GM04504 (cell line): ENCODE measurements around the gene ATP5IF1.

ENCODE experiments used
- DNase-seq: peaks from one replicate; pipeline ENCODE4 v3.0.0-alpha.2; 2012; ENCODE audit warnings: low read depth

Gene ATP5IF1

GRCh38 chr1:28236656-28237322, 865 bp downstream of the ATP5IF1 start:
- DNase-seq, result no peak

- DNase-seq, result no peak
Observed at GRCh38 chr1:28239004-28239403, 3.1 kb downstream of the ATP5IF1 start.

- no peak for DNase-seq
Observed at GRCh38 chr1:28240024-28240423, 4.1 kb downstream of the ATP5IF1 start.

GRCh38 chr1:28241638-28242241, 5.8 kb downstream of the ATP5IF1 start:
- no peak for DNase-seq

- no peak for DNase-seq
Observed at GRCh38 chr1:28243685-28244311, 7.9 kb downstream of the ATP5IF1 start.

- DNase-seq, result no peak
Observed at GRCh38 chr1:28244549-28245251, 8.8 kb downstream of the ATP5IF1 start.

GRCh38 chr1:28246427-28246832, 10.5 kb downstream of the ATP5IF1 start:
- no peak for DNase-seq

- DNase-seq, result no peak
Observed at GRCh38 chr1:28247612-28248272, 11.8 kb downstream of the ATP5IF1 start.

GRCh38 chr1:28248273-28249012, 12.5 kb downstream of the ATP5IF1 start:
- peak; percentile 59 for DNase-seq

- no peak for DNase-seq
Observed at GRCh38 chr1:28249013-28249865, 13.3 kb downstream of the ATP5IF1 start.

- DNase-seq, result no peak
Observed at GRCh38 chr1:28249866-28250295, 14.0 kb downstream of the ATP5IF1 start.

- DNase-seq, result no peak
Observed at GRCh38 chr1:28256197-28256827, 20.4 kb downstream of the ATP5IF1 start.

- DNase-seq, result no peak
Observed at GRCh38 chr1:28257736-28258135, 21.8 kb downstream of the ATP5IF1 start.

- DNase-seq, result no peak
Observed at GRCh38 chr1:28258628-28259251, 22.8 kb downstream of the ATP5IF1 start.

GRCh38 chr1:28259252-28259933, 23.5 kb downstream of the ATP5IF1 start, which contains the start of gene SESN2:
Gene SESN2, plus strand, starts transcription at chr1:28259518. Its CDS starts 330 bp downstream, at chr1:28259848.
- DNase-seq, result peak; percentile 99

- DNase-seq, result peak; percentile 66
Observed at GRCh38 chr1:28259934-28260802, 24.2 kb downstream of the ATP5IF1 start.

GRCh38 chr1:28260803-28261174, 24.9 kb downstream of the ATP5IF1 start:
- no peak for DNase-seq

GRCh38 chr1:28264897-28265296, 29.0 kb downstream of the ATP5IF1 start:
- DNase-seq, result no peak
